ENCODE measurements around the gene TTI1. TPM values are rescaled to one million over a fixed set of nuclear protein-coding genes. Genes with fewer than 3 reads are reported as not detected.

TTI1 gene
- polyA plus RNA-seq (2013, experiment 1 of 2; ENCODE audit: insufficient read length), result 15.6 TPM
- polyA plus RNA-seq (2013, experiment 2 of 2; ENCODE audit: insufficient read length), result 15.5 TPM

GRCh38 chr20:38033330-38034107, at the start of gene TTI1, which contains the start of gene RPRD1B:
TTI1 (minus strand) TSS chr20:38033456; CDS start chr20:38013816, 19,640 bp downstream.
RPRD1B (plus strand) TSS chr20:38033746; CDS start chr20:38033948, 202 bp downstream.
- peak; percentile 90 for DNase-seq

- DNase-seq, result no peak
These were observed 49.6 kb upstream of the TTI1 start for GRCh38 chr20:38082894-38083293.

GRCh38 chr20:38081575-38081974, 48.3 kb upstream of the TTI1 start:
- no peak for DNase-seq

GRCh38 chr20:38079353-38079752, 46.1 kb upstream of the TTI1 start:
- no peak for DNase-seq

- DNase-seq, result no peak
These were observed 44.8 kb upstream of the TTI1 start for GRCh38 chr20:38078084-38078483.

GRCh38 chr20:38076548-38076947, 43.3 kb upstream of the TTI1 start:
- DNase-seq, result no peak

- no peak for DNase-seq
These were observed 42.1 kb upstream of the TTI1 start for GRCh38 chr20:38075161-38075998.

GRCh38 chr20:38073307-38074071, 40.2 kb upstream of the TTI1 start:
- DNase-seq, result peak; percentile 95

- DNase-seq, result no peak
These were observed 39.6 kb upstream of the TTI1 start for GRCh38 chr20:38072898-38073297.

- no peak for DNase-seq
These were observed 34.6 kb upstream of the TTI1 start for GRCh38 chr20:38067717-38068365.

GRCh38 chr20:38066969-38067716, 33.9 kb upstream of the TTI1 start:
- no peak for DNase-seq

- DNase-seq, result no peak
These were observed 32.6 kb upstream of the TTI1 start for GRCh38 chr20:38065764-38066375.

- DNase-seq, result no peak
These were observed 30.8 kb upstream of the TTI1 start for GRCh38 chr20:38063911-38064530.

- no peak for DNase-seq
These were observed 29.6 kb upstream of the TTI1 start for GRCh38 chr20:38062890-38063289.

- no peak for DNase-seq
These were observed 27.9 kb upstream of the TTI1 start for GRCh38 chr20:38061109-38061508.

GRCh38 chr20:38060536-38060935, 27.3 kb upstream of the TTI1 start:
- peak; percentile 68 for DNase-seq

GRCh38 chr20:38059832-38060231, 26.6 kb upstream of the TTI1 start:
- DNase-seq, result no peak

- peak; percentile 61 for DNase-seq
These were observed 24.2 kb upstream of the TTI1 start for GRCh38 chr20:38057351-38057972.

- no peak for DNase-seq
These were observed 22.6 kb upstream of the TTI1 start for GRCh38 chr20:38055848-38056247.

- DNase-seq, result no peak
These were observed 22.0 kb upstream of the TTI1 start for GRCh38 chr20:38055294-38055693.
